SJCRH30 (cell line): Measurements from ENCODE around the gene POLR1H. TPM values are rescaled to one million over a fixed set of nuclear protein-coding genes. Genes with fewer than 3 reads are reported as not detected.
A peak's percentile ranks its signal among the peaks of the same experiment; 100 is the strongest.
"Not testable (repeated sequence)": the region's sequence is repeated elsewhere in the genome, so short reads cannot be mapped to it uniquely, and the experiment has no call there.

Source experiments
- DNase-seq, 2 experiments: peaks; one replicate each; pipeline ENCODE4 v3.0.0-alpha.2; 2015 to 2020
- H3K27ac ChIP-seq: fragments of 250-450 bp; sonication (Bioruptor Pico); 2 replicates; pipeline ENCODE4 v1.5.1; 2020; ENCODE audit warnings: mild to moderate bottlenecking, moderate library complexity
- H3K27me3 ChIP-seq: fragments of 250-450 bp; sonication (Bioruptor Pico); 2 replicates; pipeline ENCODE4 v1.5.1; 2020; ENCODE audit warnings: mild to moderate bottlenecking, moderate library complexity
- H3K36me3 ChIP-seq: fragments of 250-450 bp; sonication (Bioruptor Pico); 2 replicates; pipeline ENCODE4 v1.5.1; 2020; ENCODE audit warnings: mild to moderate bottlenecking, moderate library complexity
- H3K4me1 ChIP-seq: fragments of 250-450 bp; sonication (Bioruptor Pico); 2 replicates; pipeline ENCODE4 v1.5.1; 2020; ENCODE audit warnings: mild to moderate bottlenecking, moderate library complexity
- H3K4me3 ChIP-seq: fragments of 250-450 bp; sonication (Bioruptor Pico); 2 replicates; pipeline ENCODE4 v1.5.1; 2020; ENCODE audit warnings: mild to moderate bottlenecking, moderate library complexity
- H3K9me3 ChIP-seq: fragments of 250-450 bp; sonication (Bioruptor Pico); replicated peaks from 2 replicates; pipeline ENCODE4 v1.5.1; 2020; ENCODE audit warnings: mild to moderate bottlenecking, moderate library complexity
- total RNA-seq: library from RNA; depleted of rRNA; stranded (reverse); fragments of >200 nt; shearing (Covaris generic); gene quantifications from 2 replicates; pipeline ENCODE4 v1.2.3, GENCODE V29; 2014; rRNA removed

POLR1H gene
- total RNA-seq, result 31.0 and 40.6 TPM in 2 replicates

GRCh38 chr6:30061092-30061857, at the start of gene POLR1H:
Gene POLR1H (plus strand): TSS chr6:30061265. CDS start chr6:30061525, 260 bp downstream.
- Histone ChIP-seq H3K4me1 (no peaks in the 10 kb centered on the region), H3K9me3 (no peaks in the 10 kb centered on the region), H3K27me3 (no peaks in the 10 kb centered on the region), H3K36me3 (0 out of 2 replicates have a peak, but pooled peaks cover 1% of the 10 kb centered on the region), H3K4me3 (peak within 1 kb of the TSS; percentile 79), H3K27ac (peak within 1 kb of the TSS; percentile 87)
- peak; percentile 93 to 96 for DNase-seq

GRCh38 chr6:30013291-30013922, 47.7 kb upstream of the POLR1H start:
- no peaks in the 10 kb centered on the region for H3K36me3 ChIP-seq
- no peaks in the 10 kb centered on the region for H3K4me1 ChIP-seq
- DNase-seq, result peak; percentile 15 to 45
- no peak overlapping the region for H3K4me3 ChIP-seq
- no peak overlapping the region for H3K27ac ChIP-seq
- H3K9me3 ChIP-seq, result no peaks in the 10 kb centered on the region
- H3K27me3 ChIP-seq, result no peaks in the 10 kb centered on the region

GRCh38 chr6:30019819-30020218, 41.2 kb upstream of the POLR1H start:
- Histone ChIP-seq H3K27me3 (no peaks in the 10 kb centered on the region), H3K27ac (no peak overlapping the region), H3K36me3 (no peaks in the 10 kb centered on the region), H3K4me3 (no peak overlapping the region), H3K9me3 (no peaks in the 10 kb centered on the region), H3K4me1 (no peaks in the 10 kb centered on the region)
- no peak for DNase-seq

GRCh38 chr6:30020626-30021025, 40.4 kb upstream of the POLR1H start:
- Histone ChIP-seq H3K27me3 (no peaks in the 10 kb centered on the region), H3K9me3 (no peaks in the 10 kb centered on the region), H3K4me1 (no peaks in the 10 kb centered on the region), H3K27ac (no peak overlapping the region), H3K36me3 (no peaks in the 10 kb centered on the region), H3K4me3 (no peak overlapping the region)
- no peak for DNase-seq

- H3K36me3 ChIP-seq, result no peaks in the 10 kb centered on the region
- H3K4me3 ChIP-seq, result no peak overlapping the region
- DNase-seq, result no peak
- no peaks in the 10 kb centered on the region for H3K4me1 ChIP-seq
- no peaks in the 10 kb centered on the region for H3K9me3 ChIP-seq
- H3K27me3 ChIP-seq, result no peaks in the 10 kb centered on the region
- no peak overlapping the region for H3K27ac ChIP-seq
Measured at GRCh38 chr6:30022189-30022588, 38.9 kb upstream of the POLR1H start.

- not testable (repeated sequence) for H3K36me3 ChIP-seq, H3K27ac ChIP-seq, H3K27me3 ChIP-seq, H3K4me1 ChIP-seq, H3K9me3 ChIP-seq, DNase-seq, H3K4me3 ChIP-seq
Measured at GRCh38 chr6:30022712-30023111, 38.4 kb upstream of the POLR1H start.

GRCh38 chr6:30025186-30025585, 35.9 kb upstream of the POLR1H start:
- H3K36me3 ChIP-seq, result no peaks in the 10 kb centered on the region
- no peak overlapping the region for H3K27ac ChIP-seq
- H3K9me3 ChIP-seq, result no peaks in the 10 kb centered on the region
- no peaks in the 10 kb centered on the region for H3K27me3 ChIP-seq
- no peak overlapping the region for H3K4me3 ChIP-seq
- DNase-seq, result no peak
- no peaks in the 10 kb centered on the region for H3K4me1 ChIP-seq

- no peak for DNase-seq
Measured at GRCh38 chr6:30029588-30029987, 31.5 kb upstream of the POLR1H start.

GRCh38 chr6:30031381-30031780, 29.7 kb upstream of the POLR1H start:
- Histone ChIP-seq H3K4me1 (no peaks in the 10 kb centered on the region), H3K9me3 (no peaks in the 10 kb centered on the region), H3K27ac (no peak overlapping the region), H3K36me3 (no peaks in the 10 kb centered on the region), H3K27me3 (no peaks in the 10 kb centered on the region), H3K4me3 (no peak overlapping the region)
- no peak for DNase-seq

More at GRCh38 chr6:30029588-30029987, 31.5 kb upstream of the POLR1H start:
- no peaks in the 10 kb centered on the region for H3K4me1 ChIP-seq
- no peaks in the 10 kb centered on the region for H3K9me3 ChIP-seq
- no peak overlapping the region for H3K27ac ChIP-seq
- H3K4me3 ChIP-seq, result no peak overlapping the region
- H3K36me3 ChIP-seq, result no peaks in the 10 kb centered on the region
- no peaks in the 10 kb centered on the region for H3K27me3 ChIP-seq

GRCh38 chr6:30033440-30033839, 27.6 kb upstream of the POLR1H start:
- not testable (repeated sequence) for H3K9me3 ChIP-seq, H3K4me3 ChIP-seq, H3K4me1 ChIP-seq, H3K27ac ChIP-seq, H3K27me3 ChIP-seq, DNase-seq, H3K36me3 ChIP-seq

- no peak for DNase-seq
- Histone ChIP-seq H3K36me3 (no peaks in the 10 kb centered on the region), H3K9me3 (no peaks in the 10 kb centered on the region), H3K27me3 (no peaks in the 10 kb centered on the region), H3K4me3 (no peak overlapping the region), H3K27ac (no peak overlapping the region), H3K4me1 (peaks cover 4% of the 10 kb centered on the region)
Measured at GRCh38 chr6:30035784-30036183, 25.3 kb upstream of the POLR1H start.

- H3K4me3 ChIP-seq, result no peak overlapping the region
- no peaks in the 10 kb centered on the region for H3K36me3 ChIP-seq
- peaks cover 19% of the 10 kb centered on the region for H3K4me1 ChIP-seq
- no peak overlapping the region for H3K27ac ChIP-seq
- H3K9me3 ChIP-seq, result no peaks in the 10 kb centered on the region
- peak in 1 of 2 experiments; percentile 13 for DNase-seq
- no peaks in the 10 kb centered on the region for H3K27me3 ChIP-seq
Measured at GRCh38 chr6:30037182-30037788, 23.8 kb upstream of the POLR1H start.

GRCh38 chr6:30041221-30041620, 19.8 kb upstream of the POLR1H start:
- DNase-seq, result peak; percentile 69 to 80
- H3K36me3 ChIP-seq, result no peaks in the 10 kb centered on the region
- no peaks in the 10 kb centered on the region for H3K27me3 ChIP-seq
- peak overlapping the region; percentile 95 for H3K27ac ChIP-seq
- no peak overlapping the region for H3K4me3 ChIP-seq
- H3K4me1 ChIP-seq, result peaks cover 51% of the 10 kb centered on the region
- no peaks in the 10 kb centered on the region for H3K9me3 ChIP-seq

GRCh38 chr6:30041821-30042220, 19.2 kb upstream of the POLR1H start:
- peaks cover 51% of the 10 kb centered on the region for H3K4me1 ChIP-seq
- H3K27me3 ChIP-seq, result no peaks in the 10 kb centered on the region
- peak overlapping the region; percentile 95 for H3K27ac ChIP-seq
- H3K9me3 ChIP-seq, result no peaks in the 10 kb centered on the region
- H3K36me3 ChIP-seq, result no peaks in the 10 kb centered on the region
- H3K4me3 ChIP-seq, result no peak overlapping the region
- DNase-seq, result peak; percentile 71 to 87

GRCh38 chr6:30042476-30042875, 18.6 kb upstream of the POLR1H start:
- no peak overlapping the region for H3K4me3 ChIP-seq
- no peaks in the 10 kb centered on the region for H3K36me3 ChIP-seq
- H3K9me3 ChIP-seq, result no peaks in the 10 kb centered on the region
- H3K4me1 ChIP-seq, result peaks cover 51% of the 10 kb centered on the region
- peak; percentile 12 to 62 for DNase-seq
- no peaks in the 10 kb centered on the region for H3K27me3 ChIP-seq
- H3K27ac ChIP-seq, result peak overlapping the region; percentile 95
